K562 (cell line): ENCODE data around the gene GNGT2. TPM values are rescaled to one million over a fixed set of nuclear protein-coding genes. Genes with fewer than 3 reads are reported as not detected.

Source experiments
- BDP1 ChIP-seq: IDR thresholded peaks from 3 replicates; pipeline ENCODE4 v1.6.1; 2011; ENCODE audit not compliant: insufficient read length, insufficient read depth
- CBX3 ChIP-seq, 2 experiments: IDR thresholded peaks; 1 replicate in 1 of 2; 2 replicates in 1 of 2; pipeline ENCODE4 v1.6.1; 2012; ENCODE audit warnings: inconsistent platforms in 2 of 2, low read length in 2 of 2, borderline replicate concordance in 1 of 2, control low read depth in 1 of 2
- CBX8 ChIP-seq: fragments of 200-600 bp; sonication (generic); IDR thresholded peaks from 2 replicates; pipeline ENCODE4 v1.6.1; 2012; ENCODE audit warnings: borderline replicate concordance, mixed run types, low read depth, mild to moderate bottlenecking, moderate library complexity, mixed read lengths, low read length, control low read depth, inconsistent platforms; ENCODE audit not compliant: poor library complexity, severe bottlenecking; ENCODE audit errors: extremely low read depth
- EP400 ChIP-seq: fragments of 450-650 bp; IDR thresholded peaks from 2 replicates; pipeline ENCODE4 v1.6.1; 2017; ENCODE audit warnings: antibody characterized with exemption, mild to moderate bottlenecking, moderate library complexity
- HDAC2 ChIP-seq: fragments of 450-650 bp; IDR thresholded peaks from 2 replicates; pipeline ENCODE4 v1.6.1; 2016; ENCODE audit warnings: mild to moderate bottlenecking
- LARP7 ChIP-seq: fragments of 450-650 bp; IDR thresholded peaks from 2 replicates; pipeline ENCODE4 v1.6.1; 2016
- MEIS2 ChIP-seq: fragments of 450-650 bp; IDR thresholded peaks from 2 replicates; pipeline ENCODE4 v1.6.1; 2014; ENCODE audit warnings: mild to moderate bottlenecking; ENCODE audit not compliant: partially characterized antibody
- PTBP1 ChIP-seq: fragments of 200-400 bp; formaldehyde crosslinking; IDR thresholded peaks from 2 replicates; pipeline ENCODE4 v1.6.1; 2017; ENCODE audit warnings: low read depth, low read length
- ZC3H4 ChIP-seq: sonication (generic); formaldehyde crosslinking; IDR thresholded peaks from 2 replicates; pipeline ENCODE4 v1.9.0; 2021; ENCODE audit warnings: missing genetic modification reagents, borderline replicate concordance
- ZNF12 ChIP-seq: sonication (generic); formaldehyde crosslinking; IDR thresholded peaks from 2 replicates; pipeline ENCODE4 v1.4.0; 2020; ENCODE audit warnings: mild to moderate bottlenecking, missing genetic modification reagents
- ZNF324 ChIP-seq: fragments of 250-450 bp; sonication (Bioruptor Pico); IDR thresholded peaks from 2 replicates; pipeline ENCODE4 v1.4.0; 2020; ENCODE audit warnings: mild to moderate bottlenecking
- ZNF354B ChIP-seq: fragments of 250-450 bp; sonication (Bioruptor Pico); IDR thresholded peaks from 2 replicates; pipeline ENCODE4 v1.4.0; 2020
- ZNF764 ChIP-seq: fragments of 250-450 bp; sonication (Bioruptor Pico); IDR thresholded peaks from 2 replicates; pipeline ENCODE4 v1.4.0; 2020; ENCODE audit warnings: low read depth, mild to moderate bottlenecking, moderate library complexity
- polyA plus RNA-seq, 8 experiments: library from polyadenylated mRNA; depleted of rRNA in 4 of 8; stranded (reverse) in 5 of 8; unstranded in 3 of 8; fragments of >200 nt; fragmentation: Nextera tagmentation in 2 of 8; fragmentation: Illumina TruSeq in 1 of 8; extraction: Ambion mirVana in 2 of 8; extraction: Trizol in 1 of 8; gene quantifications; 2 replicates each; pipeline versions ENCODE4 v1.2.1 to v1.2.3, GENCODE V29; 2011 to 2014; ENCODE audit warnings: inconsistent platforms in 1 of 8, missing spikeins in 1 of 8
- total RNA-seq, 7 experiments: library from RNA; depleted of rRNA in 6 of 7; stranded (reverse); fragments of >200 nt in 6 of 7; fragmentation: Illumina TruSeq in 2 of 7; extraction: Trizol in 2 of 7; gene quantifications; 2 replicates each; pipeline versions ENCODE4 v1.2.1 to v1.2.3, GENCODE V29; 2011 to 2021; ENCODE audit warnings: low replicate concordance in 1 of 7
- TF ChIP-seq, protein P1 (sequence below): fragments of 450-650 bp; IDR thresholded peaks from 2 replicates; pipeline ENCODE4 v1.6.1; 2016; ENCODE audit warnings: mild to moderate bottlenecking, moderate library complexity
- TF ChIP-seq, protein P2 (sequence below): sonication (generic); formaldehyde crosslinking; IDR thresholded peaks from 2 replicates; pipeline ENCODE4 v1.5.0; 2020; ENCODE audit warnings: missing genetic modification reagents
- TF ChIP-seq, protein P3 (sequence below): sonication (generic); formaldehyde crosslinking; IDR thresholded peaks from 2 replicates; pipeline ENCODE4 v1.8.0; 2022; ENCODE audit warnings: mild to moderate bottlenecking, missing genetic modification reagents

The GNGT2 gene
- total and polyA plus RNA-seq, 9 of the 15 experiments (the other 6 are each of a cell fraction or from before 2014, with no cell fraction given), result not detected

DNA sequence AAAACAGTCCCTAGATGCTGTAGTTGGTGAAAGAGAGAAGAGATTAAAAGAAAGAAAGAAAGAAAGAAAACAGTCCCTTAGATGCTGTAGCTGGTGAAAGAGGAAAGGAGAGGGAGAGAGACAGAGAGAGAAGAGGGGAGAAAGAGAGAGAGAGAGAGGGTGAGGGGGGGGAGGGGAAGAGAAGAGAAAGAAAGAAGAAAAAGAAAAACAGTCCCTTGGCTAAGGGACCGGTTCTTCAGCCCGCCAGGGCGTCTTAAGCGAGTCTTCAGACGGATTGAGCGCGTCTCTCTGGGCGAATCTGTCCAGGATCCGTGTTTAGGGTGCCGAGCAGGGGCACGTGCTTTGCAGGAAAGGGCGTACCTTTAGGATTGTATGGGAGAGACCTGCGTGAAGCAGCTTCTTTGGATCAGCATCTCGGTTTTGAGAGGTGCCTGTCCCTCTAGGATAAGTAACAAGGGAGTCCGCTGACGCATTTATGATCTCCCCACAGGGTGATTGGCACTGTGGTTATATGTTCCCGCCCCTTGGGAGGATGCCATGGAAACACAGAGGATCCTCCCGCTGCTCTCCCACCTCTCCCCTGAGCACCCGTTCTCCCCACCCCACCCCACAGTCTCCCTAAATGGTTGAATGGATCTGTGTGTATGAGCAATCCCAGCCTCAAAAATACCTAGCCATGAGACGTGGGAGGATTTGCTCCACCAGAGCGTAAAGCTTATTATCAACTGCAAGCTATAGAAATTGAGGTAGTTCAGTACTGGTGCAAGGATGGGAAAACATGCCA, 16.7 kb downstream of the GNGT2 start (continued):
- TF ChIP-seq, protein P1, sequence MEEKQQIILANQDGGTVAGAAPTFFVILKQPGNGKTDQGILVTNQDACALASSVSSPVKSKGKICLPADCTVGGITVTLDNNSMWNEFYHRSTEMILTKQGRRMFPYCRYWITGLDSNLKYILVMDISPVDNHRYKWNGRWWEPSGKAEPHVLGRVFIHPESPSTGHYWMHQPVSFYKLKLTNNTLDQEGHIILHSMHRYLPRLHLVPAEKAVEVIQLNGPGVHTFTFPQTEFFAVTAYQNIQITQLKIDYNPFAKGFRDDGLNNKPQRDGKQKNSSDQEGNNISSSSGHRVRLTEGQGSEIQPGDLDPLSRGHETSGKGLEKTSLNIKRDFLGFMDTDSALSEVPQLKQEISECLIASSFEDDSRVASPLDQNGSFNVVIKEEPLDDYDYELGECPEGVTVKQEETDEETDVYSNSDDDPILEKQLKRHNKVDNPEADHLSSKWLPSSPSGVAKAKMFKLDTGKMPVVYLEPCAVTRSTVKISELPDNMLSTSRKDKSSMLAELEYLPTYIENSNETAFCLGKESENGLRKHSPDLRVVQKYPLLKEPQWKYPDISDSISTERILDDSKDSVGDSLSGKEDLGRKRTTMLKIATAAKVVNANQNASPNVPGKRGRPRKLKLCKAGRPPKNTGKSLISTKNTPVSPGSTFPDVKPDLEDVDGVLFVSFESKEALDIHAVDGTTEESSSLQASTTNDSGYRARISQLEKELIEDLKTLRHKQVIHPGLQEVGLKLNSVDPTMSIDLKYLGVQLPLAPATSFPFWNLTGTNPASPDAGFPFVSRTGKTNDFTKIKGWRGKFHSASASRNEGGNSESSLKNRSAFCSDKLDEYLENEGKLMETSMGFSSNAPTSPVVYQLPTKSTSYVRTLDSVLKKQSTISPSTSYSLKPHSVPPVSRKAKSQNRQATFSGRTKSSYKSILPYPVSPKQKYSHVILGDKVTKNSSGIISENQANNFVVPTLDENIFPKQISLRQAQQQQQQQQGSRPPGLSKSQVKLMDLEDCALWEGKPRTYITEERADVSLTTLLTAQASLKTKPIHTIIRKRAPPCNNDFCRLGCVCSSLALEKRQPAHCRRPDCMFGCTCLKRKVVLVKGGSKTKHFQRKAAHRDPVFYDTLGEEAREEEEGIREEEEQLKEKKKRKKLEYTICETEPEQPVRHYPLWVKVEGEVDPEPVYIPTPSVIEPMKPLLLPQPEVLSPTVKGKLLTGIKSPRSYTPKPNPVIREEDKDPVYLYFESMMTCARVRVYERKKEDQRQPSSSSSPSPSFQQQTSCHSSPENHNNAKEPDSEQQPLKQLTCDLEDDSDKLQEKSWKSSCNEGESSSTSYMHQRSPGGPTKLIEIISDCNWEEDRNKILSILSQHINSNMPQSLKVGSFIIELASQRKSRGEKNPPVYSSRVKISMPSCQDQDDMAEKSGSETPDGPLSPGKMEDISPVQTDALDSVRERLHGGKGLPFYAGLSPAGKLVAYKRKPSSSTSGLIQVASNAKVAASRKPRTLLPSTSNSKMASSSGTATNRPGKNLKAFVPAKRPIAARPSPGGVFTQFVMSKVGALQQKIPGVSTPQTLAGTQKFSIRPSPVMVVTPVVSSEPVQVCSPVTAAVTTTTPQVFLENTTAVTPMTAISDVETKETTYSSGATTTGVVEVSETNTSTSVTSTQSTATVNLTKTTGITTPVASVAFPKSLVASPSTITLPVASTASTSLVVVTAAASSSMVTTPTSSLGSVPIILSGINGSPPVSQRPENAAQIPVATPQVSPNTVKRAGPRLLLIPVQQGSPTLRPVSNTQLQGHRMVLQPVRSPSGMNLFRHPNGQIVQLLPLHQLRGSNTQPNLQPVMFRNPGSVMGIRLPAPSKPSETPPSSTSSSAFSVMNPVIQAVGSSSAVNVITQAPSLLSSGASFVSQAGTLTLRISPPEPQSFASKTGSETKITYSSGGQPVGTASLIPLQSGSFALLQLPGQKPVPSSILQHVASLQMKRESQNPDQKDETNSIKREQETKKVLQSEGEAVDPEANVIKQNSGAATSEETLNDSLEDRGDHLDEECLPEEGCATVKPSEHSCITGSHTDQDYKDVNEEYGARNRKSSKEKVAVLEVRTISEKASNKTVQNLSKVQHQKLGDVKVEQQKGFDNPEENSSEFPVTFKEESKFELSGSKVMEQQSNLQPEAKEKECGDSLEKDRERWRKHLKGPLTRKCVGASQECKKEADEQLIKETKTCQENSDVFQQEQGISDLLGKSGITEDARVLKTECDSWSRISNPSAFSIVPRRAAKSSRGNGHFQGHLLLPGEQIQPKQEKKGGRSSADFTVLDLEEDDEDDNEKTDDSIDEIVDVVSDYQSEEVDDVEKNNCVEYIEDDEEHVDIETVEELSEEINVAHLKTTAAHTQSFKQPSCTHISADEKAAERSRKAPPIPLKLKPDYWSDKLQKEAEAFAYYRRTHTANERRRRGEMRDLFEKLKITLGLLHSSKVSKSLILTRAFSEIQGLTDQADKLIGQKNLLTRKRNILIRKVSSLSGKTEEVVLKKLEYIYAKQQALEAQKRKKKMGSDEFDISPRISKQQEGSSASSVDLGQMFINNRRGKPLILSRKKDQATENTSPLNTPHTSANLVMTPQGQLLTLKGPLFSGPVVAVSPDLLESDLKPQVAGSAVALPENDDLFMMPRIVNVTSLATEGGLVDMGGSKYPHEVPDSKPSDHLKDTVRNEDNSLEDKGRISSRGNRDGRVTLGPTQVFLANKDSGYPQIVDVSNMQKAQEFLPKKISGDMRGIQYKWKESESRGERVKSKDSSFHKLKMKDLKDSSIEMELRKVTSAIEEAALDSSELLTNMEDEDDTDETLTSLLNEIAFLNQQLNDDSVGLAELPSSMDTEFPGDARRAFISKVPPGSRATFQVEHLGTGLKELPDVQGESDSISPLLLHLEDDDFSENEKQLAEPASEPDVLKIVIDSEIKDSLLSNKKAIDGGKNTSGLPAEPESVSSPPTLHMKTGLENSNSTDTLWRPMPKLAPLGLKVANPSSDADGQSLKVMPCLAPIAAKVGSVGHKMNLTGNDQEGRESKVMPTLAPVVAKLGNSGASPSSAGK, result peak; percentile 63; the same call in 1 of the 2 replicates
- TF ChIP-seq, protein P2, sequence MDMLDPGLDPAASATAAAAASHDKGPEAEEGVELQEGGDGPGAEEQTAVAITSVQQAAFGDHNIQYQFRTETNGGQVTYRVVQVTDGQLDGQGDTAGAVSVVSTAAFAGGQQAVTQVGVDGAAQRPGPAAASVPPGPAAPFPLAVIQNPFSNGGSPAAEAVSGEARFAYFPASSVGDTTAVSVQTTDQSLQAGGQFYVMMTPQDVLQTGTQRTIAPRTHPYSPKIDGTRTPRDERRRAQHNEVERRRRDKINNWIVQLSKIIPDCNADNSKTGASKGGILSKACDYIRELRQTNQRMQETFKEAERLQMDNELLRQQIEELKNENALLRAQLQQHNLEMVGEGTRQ (CRISPR knock-in tag), result no peak
- TF ChIP-seq MEIS2 (peak; percentile 95), EP400 (peak; percentile 53; the same call in 1 of the 2 replicates), HDAC2 (no peak), ZNF354B (CRISPR knock-in tag) (no peak), ZNF12 (peak; percentile 83), PTBP1 (no peak), LARP7 (peak; percentile 92), CBX3 (IDR thresholded peaks at IDR 0.05; ENCODE audit: borderline replicate concordance in 1 of 2, low read length in 2 of 2) (no peak), BDP1 (no peak), ZNF324 (CRISPR knock-in tag) (no peak), ZC3H4 (CRISPR knock-in tag) (no peak), ZNF764 (CRISPR knock-in tag) (no peak), CBX8 (no peak)
- TF ChIP-seq, protein P3, sequence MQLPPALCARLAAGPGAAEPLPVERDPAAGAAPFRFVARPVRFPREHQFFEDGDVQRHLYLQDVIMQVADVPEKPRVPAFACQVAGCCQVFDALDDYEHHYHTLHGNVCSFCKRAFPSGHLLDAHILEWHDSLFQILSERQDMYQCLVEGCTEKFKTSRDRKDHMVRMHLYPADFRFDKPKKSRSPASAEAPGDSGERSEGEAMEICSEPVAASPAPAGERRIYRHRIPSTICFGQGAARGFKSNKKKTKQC (CRISPR knock-in tag), result no peak
